Activated CD8-positive, alpha-beta T cell treated with anti-CD3 and anti-CD28 coated beads for 36 hours (primary cell): Measurements from ENCODE around the gene HSF4. TPM values are rescaled to one million over a fixed set of nuclear protein-coding genes. Genes with fewer than 3 reads are reported as not detected.

Source experiments
- ATAC-seq: fragments of 200-7000 bp; cut with Tn5 transposase; one replicate; pipeline ENCODE4 v1.10.0; 2021; ENCODE audit warnings: mild to moderate bottlenecking, moderate library complexity
- CTCF ChIA-PET: fragments of 350-600 bp; sonication (Branson Sonifier 250); formaldehyde crosslinking; loops from one replicate; lab custom pipeline; 2021; ENCODE audit warnings: antibody characterized with exemption; lab: Charles Lee
- POLR2A ChIA-PET: fragments of 350-600 bp; sonication (Branson Sonifier 250); formaldehyde crosslinking; loops from one replicate; lab custom pipeline; 2021; ENCODE audit warnings: antibody characterized with exemption; lab: Charles Lee
- DNase-seq: peaks from one replicate; pipeline ENCODE4 v3.0.0-alpha.2; 2020
- H3K27ac Mint-ChIP-seq: one replicate; pipeline ENCODE4 v1.8.0; 2021; ENCODE audit warnings: mild to moderate bottlenecking, mixed read lengths
- H3K27me3 Mint-ChIP-seq: one replicate; pipeline ENCODE4 v1.8.0; 2021; ENCODE audit warnings: mixed read lengths
- H3K36me3 Mint-ChIP-seq: one replicate; pipeline ENCODE4 v1.8.0; 2021; ENCODE audit warnings: low read depth, mixed read lengths
- H3K4me1 Mint-ChIP-seq: one replicate; pipeline ENCODE4 v1.8.0; 2021; ENCODE audit warnings: low read depth, mixed read lengths
- H3K4me3 Mint-ChIP-seq: one replicate; pipeline ENCODE4 v1.8.0; 2021; ENCODE audit warnings: mild to moderate bottlenecking, moderate library complexity, mixed read lengths
- H3K9me3 Mint-ChIP-seq: one replicate; pipeline ENCODE4 v1.8.0; 2021; ENCODE audit warnings: mixed read lengths
- CTCF ChIP-seq: fragments of 200-600 bp; IDR thresholded peaks from one replicate; pipeline ENCODE4 v1.8.0; 2022; ENCODE audit warnings: antibody characterized with exemption, mild to moderate bottlenecking
- intact Hi-C: fragments of 100-400 bp; cut with micrococcal nuclease; formaldehyde crosslinking; loops from one replicate; pipeline ENCODE4 v1.10.0; 2022
- microRNA-seq: library from miRNA; unstranded; fragments of <30 nt; microRNA quantifications from one replicate; pipeline ENCODE4 v1.2.0, GENCODE V29; 2022; ENCODE audit warnings: borderline microRNAs expressed, borderline replicate concordance
- total RNA-seq, 2 experiments: library from RNA; stranded (reverse); gene quantifications; one replicate each; pipeline ENCODE4 v1.2.3, GENCODE V29; 2021

Gene HSF4
- total RNA-seq, 2 experiments from 2014 or later, result 56.0 to 73.3 TPM

GRCh38 chr16:67215706-67216105 is 51.2 kb downstream of the HSF4 start:
- ChIA-PET POLR2A (no interaction called here), CTCF (no interaction called here)
- Mint-ChIP-seq H3K36me3 (no peaks in the 10 kb centered on the region), H3K27ac (no peak overlapping the region), H3K4me1 (no peaks in the 10 kb centered on the region), H3K9me3 (no peaks in the 10 kb centered on the region), H3K27me3 (no peaks in the 10 kb centered on the region), H3K4me3 (no peak overlapping the region)
- intact Hi-C loops, result no loop called here
- ATAC-seq (no peak), DNase-seq (no peak)
- no peak for TF ChIP-seq CTCF

- no peak for DNase-seq
- Mint-ChIP-seq H3K36me3 (no peaks in the 10 kb centered on the region), H3K27ac (no peak overlapping the region), H3K9me3 (no peaks in the 10 kb centered on the region), H3K27me3 (no peaks in the 10 kb centered on the region), H3K4me1 (no peaks in the 10 kb centered on the region), H3K4me3 (no peak overlapping the region)
- POLR2A ChIA-PET, result interaction anchor here (1.2 to 1.5 kb wide), 3 partner anchors 10 to 27 kb away, joined by 3 to 5 read pairs (median 4); partner anchors contain the start of gene TMEM208
- no peak for TF ChIP-seq CTCF
- intact Hi-C loops, result no loop called here
- no peak for ATAC-seq
- CTCF ChIA-PET, result interaction anchor here (2.3 kb wide), 1 partner anchor 19 kb away, joined by 8 read pairs; no protein-coding TSS in a partner anchor
Measured at GRCh38 chr16:67216612-67217490, 52.3 kb downstream of the HSF4 start.

Small RNA genes within 50 kb of the gene (microRNA-seq; reads per million reads assigned to microRNA genes)
- 30.0 reads per million, percentile 51 among the genes with 10 or more reads in this experiment for gene MIR328

Other genes starting within 250 kb of the HSF4 start
- not detected for gene CDH16, start 245.9 kb upstream of the HSF4 start, total RNA-seq
- 1 to 10 TPM in 1 of 2 experiments, under 1 TPM in 1; 0.61 to 1.1 TPM for gene RRAD, start 239.2 kb upstream of the HSF4 start, total RNA-seq
- 100 to 1,000 TPM; 150 to 162 TPM for gene CIAO2B, start 230.3 kb upstream of the HSF4 start, total RNA-seq
- 10 to 100 TPM; 24.7 to 24.9 TPM for gene CES2, start 229.2 kb upstream of the HSF4 start, total RNA-seq
- gene CES3, start 203.5 kb upstream of the HSF4 start, total RNA-seq, result 1 to 10 TPM; 2.1 to 2.9 TPM
- gene CES4A, start 176.2 kb upstream of the HSF4 start, total RNA-seq, result 1 to 10 TPM; 4.5 to 5.9 TPM
- 100 to 1,000 TPM; 111 to 114 TPM for gene CBFB, start 135.6 kb upstream of the HSF4 start, total RNA-seq
- gene PHAF1, start 54.8 kb upstream of the HSF4 start, total RNA-seq, result 10 to 100 TPM; 11.3 to 14.0 TPM
- gene B3GNT9, start 13.7 kb upstream of the HSF4 start, total RNA-seq, result 1 to 10 TPM; 2.1 to 2.5 TPM
- 10 to 100 TPM; 28.4 to 31.2 TPM for gene TRADD, start 4.8 kb upstream of the HSF4 start, total RNA-seq
- gene FBXL8, start 4.8 kb upstream of the HSF4 start, total RNA-seq, result 10 to 100 TPM; 27.1 to 28.6 TPM
- gene NOL3, start 5.8 kb downstream of the HSF4 start, total RNA-seq, result 10 to 100 TPM; 24.5 to 25.3 TPM
- 10 to 100 TPM; 49.5 to 49.9 TPM for gene MATCAP1, start 19.2 kb downstream of the HSF4 start, total RNA-seq
- under 1 TPM in 1 of 2 experiments, not detected in 1; 0.23 TPM for gene EXOC3L1, start 25.4 kb downstream of the HSF4 start, total RNA-seq
- 100 to 1,000 TPM; 104 to 105 TPM for gene E2F4, start 27.4 kb downstream of the HSF4 start, total RNA-seq
- gene ELMO3, start 34.4 kb downstream of the HSF4 start, total RNA-seq, result 1 to 10 TPM; 5.0 to 5.6 TPM
- 10 to 100 TPM; 25.7 to 30.7 TPM for gene TMEM208, start 62.4 kb downstream of the HSF4 start, total RNA-seq
- 100 to 1,000 TPM; 102 to 105 TPM for gene FHOD1, start 82.7 kb downstream of the HSF4 start, total RNA-seq
- gene SLC9A5, start 84.2 kb downstream of the HSF4 start, total RNA-seq, result 1 to 10 TPM; 7.7 to 8.1 TPM
- gene PLEKHG4, start 114.8 kb downstream of the HSF4 start, total RNA-seq, result 10 to 100 TPM; 17.3 to 20.8 TPM
- gene KCTD19, start 162.0 kb downstream of the HSF4 start, total RNA-seq, result 1 to 10 TPM; 3.0 to 3.9 TPM
- gene LRRC36, start 162.1 kb downstream of the HSF4 start, total RNA-seq, result under 1 TPM; 0.81 to 0.90 TPM
- not detected for gene TPPP3, start 228.8 kb downstream of the HSF4 start, total RNA-seq